GM21825 (cell line): Measurements from ENCODE around the gene HDAC4.

Source experiments
- ATAC-seq: cut with Tn5 transposase; IDR thresholded peaks from one replicate; pipeline ENCODE4 v1.9.1; 2021; ENCODE audit warnings: mild to moderate bottlenecking, moderate library complexity; ENCODE audit not compliant: unreplicated experiment

The HDAC4 gene

DNA sequence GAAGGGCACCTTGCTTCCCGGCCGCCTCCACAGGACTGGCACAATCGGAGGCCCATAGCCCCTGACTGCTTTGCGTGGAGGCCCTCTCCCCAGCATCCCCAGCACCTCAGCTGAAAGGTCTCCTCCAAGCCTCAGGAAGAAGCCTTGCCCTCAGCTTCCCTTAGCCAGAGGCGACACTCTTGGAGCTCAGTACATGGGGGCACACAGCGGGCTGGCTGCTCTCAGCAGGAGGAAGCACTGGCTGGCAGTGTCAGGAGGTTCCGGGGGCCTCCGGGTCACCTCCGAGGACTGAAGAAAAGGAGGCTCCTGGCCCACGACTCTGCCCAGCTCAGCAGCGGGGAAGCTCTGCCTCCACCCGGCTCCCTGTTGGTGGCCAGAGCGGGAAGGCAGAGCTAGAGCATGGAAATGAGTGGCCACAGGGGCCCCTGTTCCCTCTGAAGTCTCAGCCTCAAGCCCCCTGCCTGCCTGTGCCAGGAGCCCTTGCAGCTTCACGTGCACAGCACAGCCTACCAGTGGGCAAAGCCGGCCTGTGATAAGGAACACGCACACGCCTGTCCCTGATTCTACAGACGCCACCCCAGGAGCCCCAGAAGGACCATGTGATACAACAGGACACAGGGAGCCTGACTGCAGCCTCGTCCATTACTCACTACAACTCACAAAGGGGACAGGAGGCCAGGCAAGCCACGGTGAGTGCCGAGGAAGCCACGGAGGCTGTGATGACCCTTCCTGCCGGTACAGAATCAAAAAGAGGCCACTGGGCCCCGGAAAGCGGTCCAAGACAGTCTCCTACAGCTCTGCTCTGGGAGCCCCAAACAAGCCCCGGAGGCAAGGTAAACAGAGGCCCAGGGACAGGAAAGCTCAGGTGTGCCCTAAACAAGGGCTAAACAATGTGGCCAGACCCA lies 15.5 kb downstream of the HDAC4 start:
- ATAC-seq: no peak

DNA sequence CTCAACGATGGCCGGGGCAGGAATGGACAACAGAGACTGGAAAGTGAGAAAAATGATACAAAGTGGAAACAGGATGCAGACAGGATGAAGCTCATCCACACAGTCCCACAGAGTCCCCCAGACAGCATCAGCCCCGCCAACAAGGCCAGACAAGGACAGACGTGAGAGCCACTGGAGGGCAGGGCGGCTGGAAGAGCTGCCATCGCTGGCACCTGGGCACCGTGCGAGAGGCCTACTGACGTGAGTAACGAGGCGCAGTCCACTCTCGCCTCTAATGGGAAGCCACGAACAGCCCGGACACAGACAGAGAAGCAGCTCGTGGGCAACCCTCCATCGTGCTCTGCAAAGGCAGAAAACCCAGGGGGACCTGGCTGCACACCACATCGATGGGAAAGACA lies 17.1 kb downstream of the HDAC4 start:
- ATAC-seq: no peak

- ATAC-seq: no peak
These were observed 17.6 kb downstream of the HDAC4 start for GRCh38 chr2:239383036-239383758.

- ATAC-seq: no peak
These were observed 18.4 kb downstream of the HDAC4 start for GRCh38 chr2:239382384-239382880.

- ATAC-seq: peak; percentile 68
These were observed 19.1 kb downstream of the HDAC4 start for GRCh38 chr2:239381709-239382134.

DNA sequence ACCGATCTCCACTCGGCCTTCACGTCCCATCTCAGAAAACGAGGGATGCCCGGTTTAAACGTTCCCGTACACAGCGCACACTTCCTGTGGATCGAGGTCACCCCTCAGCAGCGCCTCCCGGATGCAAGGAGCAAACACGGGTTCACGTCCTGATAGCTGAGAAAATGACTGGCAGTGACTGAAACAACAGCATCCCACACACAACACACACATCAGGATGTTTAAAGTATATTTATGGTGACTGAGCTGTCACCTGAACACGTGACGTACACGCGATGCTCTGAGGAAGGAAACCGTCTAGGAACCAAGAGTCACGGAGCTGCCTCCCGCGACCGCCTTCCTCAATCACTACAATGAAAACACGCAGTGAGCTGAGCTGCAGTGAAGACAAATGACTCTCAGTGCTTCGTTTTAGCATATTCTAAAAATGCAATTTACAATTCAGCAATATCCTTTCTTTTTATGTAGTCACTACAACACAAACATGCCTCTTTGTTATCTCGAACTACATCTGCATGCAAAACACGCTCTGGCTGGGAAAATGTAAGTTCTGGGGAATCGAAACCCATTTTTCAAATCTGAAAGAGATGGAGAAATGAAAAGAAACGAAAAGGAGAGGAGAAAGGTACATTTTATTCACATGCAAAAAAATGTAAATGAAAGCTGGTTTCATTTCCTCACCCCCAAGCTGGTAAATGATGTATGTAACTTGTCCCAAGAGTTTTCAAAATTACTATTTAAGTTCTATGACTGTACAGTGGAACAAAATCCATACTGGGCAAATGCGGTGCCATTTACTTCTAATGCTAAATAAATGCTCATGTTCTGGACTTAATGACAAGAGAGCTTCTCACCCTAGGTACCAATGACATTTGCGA lies 19.8 kb downstream of the HDAC4 start:
- ATAC-seq: peak; percentile 37

DNA sequence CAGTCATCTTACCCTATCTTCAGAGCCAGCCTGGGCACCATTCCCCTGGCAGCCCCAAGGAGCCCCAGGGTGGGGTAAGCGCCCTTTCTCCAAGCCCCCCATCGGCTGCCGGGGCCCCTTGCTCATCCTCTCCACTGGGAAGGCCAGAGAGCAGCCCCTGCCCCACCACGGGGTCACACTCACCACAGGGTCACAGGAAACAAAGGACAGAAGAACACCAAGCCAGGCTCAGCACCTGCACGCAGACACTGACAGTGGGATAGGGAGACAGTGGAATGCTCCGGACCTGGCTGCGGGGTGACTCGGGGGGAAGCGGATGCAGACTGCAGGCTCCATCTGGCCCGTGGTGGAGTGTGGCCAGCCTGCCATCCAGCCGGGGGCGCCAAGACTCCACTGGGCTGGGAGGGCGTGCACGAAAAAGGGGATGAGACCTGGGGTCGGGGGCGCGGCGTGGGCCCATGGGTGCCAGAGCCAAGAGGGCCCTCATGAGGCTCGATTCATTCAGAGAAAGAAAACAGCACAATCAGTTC lies 21.1 kb downstream of the HDAC4 start:
- ATAC-seq: no peak

- ATAC-seq: no peak
These were observed 21.7 kb downstream of the HDAC4 start for GRCh38 chr2:239378918-239379640.

DNA sequence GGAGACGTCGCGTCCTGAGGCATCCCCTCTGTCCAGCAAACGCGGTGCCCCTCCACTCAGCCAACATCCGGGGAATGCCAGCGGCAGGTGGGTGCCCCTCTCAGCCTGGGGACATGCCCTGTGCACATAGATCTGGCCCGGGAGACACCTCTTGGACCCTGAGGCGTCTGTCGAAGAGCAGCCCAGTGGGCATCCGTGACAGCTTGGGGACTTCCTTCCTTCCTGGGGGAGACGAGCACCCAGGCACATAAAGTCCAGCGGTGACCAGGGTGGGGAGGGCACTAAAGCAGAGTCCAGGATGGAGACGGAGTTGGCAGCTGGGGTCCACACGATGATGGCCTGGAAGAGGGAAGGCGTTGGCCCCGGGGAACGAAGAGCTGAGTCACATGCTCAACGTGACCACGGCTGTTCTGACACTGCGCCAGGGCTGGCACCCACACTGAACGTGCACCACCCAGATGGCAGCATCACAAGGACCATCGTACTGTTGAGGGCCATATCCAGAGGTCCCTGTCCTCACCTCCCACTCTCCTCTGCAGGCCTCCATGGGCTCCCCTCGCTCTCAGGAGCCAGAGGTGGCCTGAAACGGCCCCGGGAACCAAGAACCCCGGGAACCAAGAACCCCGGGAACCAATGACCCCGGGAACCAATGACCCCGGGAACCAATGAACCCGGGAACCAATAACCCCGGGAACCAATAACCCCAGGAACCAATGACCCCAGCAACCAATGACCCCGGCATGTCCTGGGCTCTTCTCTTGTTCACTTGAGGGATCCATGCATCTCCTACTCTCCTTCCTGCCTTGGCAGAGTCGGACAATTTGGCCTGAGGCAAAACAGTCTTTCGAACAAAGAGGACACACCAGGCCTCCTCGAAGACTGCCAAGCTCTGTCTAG lies 22.6 kb downstream of the HDAC4 start:
- no peak for ATAC-seq

- ATAC-seq: no peak
These were observed 23.2 kb downstream of the HDAC4 start for GRCh38 chr2:239377591-239377990.

- ATAC-seq: no peak
These were observed 23.8 kb downstream of the HDAC4 start for GRCh38 chr2:239376942-239377531.

DNA sequence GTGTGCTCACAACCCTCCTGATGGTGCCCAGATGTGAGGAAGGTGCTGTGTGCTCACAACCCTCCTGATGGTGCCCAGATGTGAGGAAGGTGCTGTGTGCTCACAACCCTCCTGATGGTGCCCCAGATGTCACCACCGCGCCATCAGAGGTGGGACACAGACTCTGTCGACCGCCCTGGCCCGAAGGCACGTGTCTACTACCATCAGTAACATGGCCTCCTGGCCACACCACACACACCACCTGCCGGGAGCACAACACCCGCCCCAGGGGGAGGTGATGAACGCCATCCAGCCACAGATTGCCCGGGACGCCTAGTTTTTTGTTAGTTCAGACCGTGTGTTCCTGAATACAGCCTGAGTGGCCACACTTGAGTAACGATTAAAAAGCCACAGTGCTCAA lies 24.5 kb downstream of the HDAC4 start:
- no peak for ATAC-seq

DNA sequence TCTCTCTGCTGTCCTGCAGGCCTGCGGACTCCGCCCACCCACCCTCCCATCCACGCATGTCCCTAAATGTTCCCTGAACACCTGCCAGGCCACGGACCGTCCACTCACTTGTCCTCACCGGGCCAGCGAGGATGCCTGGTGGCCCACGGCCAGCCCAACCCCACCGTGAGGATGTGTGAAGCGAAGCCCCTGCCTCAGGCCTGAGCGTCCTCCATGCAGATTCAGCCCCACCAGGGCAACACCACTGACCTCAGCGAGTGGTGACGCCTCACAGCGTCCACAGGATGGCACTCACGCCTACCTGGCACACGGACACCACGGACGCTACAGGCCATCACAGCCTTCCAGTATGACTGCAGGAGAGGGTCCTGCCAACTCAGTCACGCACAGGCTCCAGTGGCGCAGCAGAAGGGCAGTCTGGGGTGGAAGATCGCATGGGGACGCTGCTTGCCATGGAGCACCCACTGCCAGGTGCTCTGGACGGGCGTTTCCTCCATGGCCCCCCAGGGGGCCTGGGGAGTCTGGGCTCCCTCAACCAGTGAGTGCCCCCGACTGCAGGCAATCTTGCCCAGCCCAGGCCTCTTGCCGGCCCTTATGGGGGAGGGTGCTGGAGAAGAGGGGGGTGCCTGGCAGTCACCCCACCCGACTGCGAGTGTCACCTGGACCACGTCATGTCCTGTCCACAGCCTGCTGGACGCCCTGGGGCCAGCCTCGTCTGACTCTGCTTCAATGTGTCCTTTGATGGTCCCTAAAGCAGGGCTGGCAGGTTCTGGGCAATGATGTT lies 25.4 kb downstream of the HDAC4 start:
- ATAC-seq: no peak

- ATAC-seq: no peak
These were observed 25.9 kb downstream of the HDAC4 start for GRCh38 chr2:239374896-239375277.

DNA sequence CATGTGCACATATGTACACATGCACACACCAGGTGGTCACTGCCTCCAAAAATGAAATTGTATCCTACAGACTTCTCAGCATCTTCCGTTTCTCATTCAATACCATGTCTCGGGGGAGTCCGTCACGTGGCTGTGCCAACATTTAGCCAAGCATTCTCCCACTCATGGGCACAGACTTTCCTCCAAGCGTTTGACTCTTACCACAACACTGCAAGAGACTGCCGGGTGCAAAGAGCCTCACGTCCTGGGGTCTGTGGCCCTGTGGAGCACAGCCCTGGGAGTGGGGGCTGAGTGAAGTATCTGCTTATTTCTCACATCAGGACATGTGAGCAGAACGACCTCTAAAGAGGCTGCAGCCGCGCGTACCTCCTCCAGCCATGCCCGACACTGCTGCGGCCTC lies 28.0 kb downstream of the HDAC4 start:
- no peak for ATAC-seq

GRCh38 chr2:239371726-239372686 lies 28.8 kb downstream of the HDAC4 start:
- ATAC-seq: no peak
